IPS-15b (cell line): ENCODE data around the gene NR5A1.

Source experiments
- H3K27me3 ChIP-seq: one replicate; pipeline ENCODE4 v1.6.1; 2013; ENCODE audit warnings: low read length; ENCODE audit not compliant: control insufficient read depth, insufficient read depth
- H3K36me3 ChIP-seq: one replicate; pipeline ENCODE4 v1.6.1; 2013; ENCODE audit warnings: low read length; ENCODE audit not compliant: control insufficient read depth, insufficient read depth
- H3K4me1 ChIP-seq: one replicate; pipeline ENCODE4 v1.6.1; 2013; ENCODE audit warnings: mild to moderate bottlenecking, low read length; ENCODE audit not compliant: control insufficient read depth, insufficient read depth
- H3K4me3 ChIP-seq: one replicate; pipeline ENCODE4 v1.5.1; 2013; ENCODE audit warnings: low read depth, low read length
- H3K9ac ChIP-seq: one replicate; pipeline ENCODE4 v1.6.1; 2013; ENCODE audit warnings: low read depth, mild to moderate bottlenecking, low read length
- H3K9me3 ChIP-seq: one replicate; pipeline ENCODE4 v1.6.1; 2013; ENCODE audit warnings: mild to moderate bottlenecking, low read length; ENCODE audit not compliant: control insufficient read depth, insufficient read depth

NR5A1 gene

DNA sequence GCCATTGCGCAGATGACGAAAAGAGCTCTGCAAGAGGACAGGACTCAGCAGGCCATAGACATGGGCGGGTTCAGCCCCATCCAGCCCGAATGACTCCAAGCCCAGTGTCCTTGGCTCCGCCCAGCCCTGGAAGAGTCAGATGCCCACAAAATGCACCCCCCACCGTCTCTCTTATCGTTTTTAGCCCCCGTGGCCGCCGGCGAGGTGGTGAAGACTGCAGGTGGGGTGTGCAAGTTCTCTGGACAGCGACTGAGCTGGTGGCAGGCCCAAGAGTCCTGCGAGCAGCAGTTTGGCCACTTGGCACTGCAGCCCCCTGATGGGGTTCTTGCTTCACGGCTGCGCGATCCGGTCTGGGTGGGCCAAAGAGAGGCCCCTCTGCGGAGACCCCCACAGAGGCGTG is 54.9 kb downstream of the NR5A1 start:
- H3K27me3 ChIP-seq, result peaks cover 31% of the 10 kb centered on the region
- H3K4me1 ChIP-seq, result peaks cover 6% of the 10 kb centered on the region
- no peaks in the 10 kb centered on the region for H3K9me3 ChIP-seq
- no peak overlapping the region for H3K9ac ChIP-seq
- peaks cover 3% of the 10 kb centered on the region for H3K36me3 ChIP-seq
- no peak overlapping the region for H3K4me3 ChIP-seq

DNA sequence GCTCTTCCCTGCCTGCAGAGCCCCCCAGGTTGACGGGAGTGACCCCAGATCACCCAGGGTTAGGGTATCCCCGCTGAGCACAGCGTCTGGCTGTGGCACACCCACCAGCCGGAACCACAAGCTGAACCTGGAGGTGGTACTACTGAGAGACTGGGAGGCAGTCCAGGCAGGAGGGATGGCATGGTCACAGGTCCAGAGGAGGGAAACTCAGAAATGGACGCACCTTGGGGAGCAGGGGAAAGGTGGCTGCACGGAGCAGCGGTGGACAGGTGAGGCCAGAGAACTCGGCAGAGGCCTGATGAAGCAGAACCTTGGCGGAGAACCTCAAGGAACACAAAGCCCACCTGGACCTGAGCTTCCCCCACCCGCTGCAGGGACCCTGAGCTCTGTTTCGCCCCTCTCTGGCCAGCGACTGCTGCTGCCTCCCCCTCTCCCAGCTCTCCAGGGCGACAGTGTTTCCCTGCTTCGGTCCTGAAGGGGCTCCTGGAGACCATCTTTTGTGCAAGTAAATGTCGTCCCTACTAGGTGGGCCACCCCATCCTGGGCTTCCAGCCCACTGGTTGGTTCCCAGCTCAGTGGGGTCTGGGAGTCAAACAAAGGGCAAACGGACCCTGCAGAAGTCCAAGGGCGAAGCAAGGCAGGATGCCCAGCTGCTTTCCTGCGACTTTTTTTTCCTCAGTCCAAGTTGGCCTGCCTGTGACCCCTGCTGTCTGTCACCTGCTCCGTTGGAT is 56.1 kb downstream of the NR5A1 start:
- Histone ChIP-seq H3K27me3 (peaks cover 31% of the 10 kb centered on the region), H3K9me3 (no peaks in the 10 kb centered on the region), H3K4me3 (peak overlapping the region; percentile 73), H3K4me1 (peaks cover 6% of the 10 kb centered on the region), H3K9ac (no peak overlapping the region), H3K36me3 (peaks cover 3% of the 10 kb centered on the region)

DNA sequence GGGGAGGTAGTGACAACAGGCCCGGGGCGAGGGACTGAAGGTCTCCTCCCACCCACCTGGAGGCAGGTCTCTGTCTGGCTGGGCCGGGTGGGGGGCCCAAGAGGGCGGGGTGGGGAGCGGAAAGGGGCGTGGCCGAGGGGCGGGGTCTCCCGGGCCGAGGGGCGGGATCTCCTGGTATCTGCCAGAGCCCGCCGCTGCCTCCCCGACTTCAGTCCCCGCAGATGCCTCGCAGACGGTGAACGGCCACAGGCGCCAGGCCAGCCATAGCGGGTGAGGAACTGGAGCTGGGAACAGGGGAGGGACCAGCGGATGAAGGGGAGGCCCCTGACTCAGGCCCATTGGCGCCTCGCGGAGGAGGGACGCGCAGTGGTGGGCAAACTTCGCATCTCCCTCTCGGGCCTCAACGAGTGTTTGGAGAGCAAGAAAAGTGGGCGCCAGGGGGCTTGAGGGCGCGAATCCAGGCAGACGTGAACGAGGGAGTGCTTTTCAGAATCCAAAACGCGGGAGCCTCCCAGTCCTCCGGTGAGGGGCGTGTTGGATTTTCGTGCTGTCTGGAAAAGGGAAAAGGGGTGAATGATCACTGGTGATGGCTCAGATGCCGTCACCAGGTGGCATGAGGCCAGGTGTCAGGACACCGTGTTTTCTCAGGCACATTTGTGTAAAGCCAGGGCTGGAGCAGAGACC is 56.8 kb downstream of the NR5A1 start, which contains the start of gene ADGRD2:
Gene ADGRD2 (plus strand): TSS at position 211 of the 684 bp plus-strand sequence. CDS start 1,216 bp downstream, outside the sequence.
- no peak within 1 kb of the TSS for H3K9ac ChIP-seq
- H3K27me3 ChIP-seq, result peaks cover 31% of the 10 kb centered on the region
- peaks cover 6% of the 10 kb centered on the region for H3K4me1 ChIP-seq
- no peaks in the 10 kb centered on the region for H3K9me3 ChIP-seq
- H3K4me3 ChIP-seq, result peak within 1 kb of the TSS; percentile 73
- peaks cover 3% of the 10 kb centered on the region for H3K36me3 ChIP-seq

DNA sequence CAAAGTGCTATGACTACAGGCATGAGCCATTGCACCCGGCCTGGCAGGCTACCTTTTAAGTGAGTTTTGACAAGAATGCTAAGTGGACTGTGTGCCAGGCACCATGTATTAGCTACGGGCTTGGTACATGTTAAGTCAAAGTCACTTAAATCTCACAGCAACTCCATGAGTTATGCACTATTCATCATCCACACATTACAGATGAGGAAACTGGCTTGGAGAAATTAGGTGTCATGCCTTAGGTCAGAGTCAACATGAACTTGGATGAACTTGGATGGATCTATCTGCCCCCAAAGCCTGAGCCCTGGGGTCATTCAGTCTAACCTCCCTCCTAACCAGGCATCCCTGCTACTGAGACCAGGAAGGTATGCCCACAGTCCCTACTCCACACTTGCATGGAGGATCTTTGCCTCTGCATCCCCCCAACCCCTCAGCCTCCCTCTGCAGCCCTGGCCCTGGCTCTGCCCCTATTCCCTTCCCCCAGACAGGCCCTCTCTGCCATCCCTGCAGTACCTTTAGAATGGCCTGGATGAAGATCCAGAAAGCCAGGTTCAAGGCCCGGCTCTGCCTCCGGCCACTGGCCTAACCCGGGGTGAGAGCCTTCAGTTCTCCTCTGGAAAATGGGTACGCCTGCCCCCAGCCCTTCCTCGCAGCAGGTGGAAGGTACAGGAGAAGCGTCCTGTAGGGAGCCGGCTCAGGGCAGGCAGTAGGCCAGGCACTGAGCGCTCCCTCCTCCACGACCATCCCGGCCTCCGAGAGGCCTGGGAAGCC is 57.6 kb downstream of the NR5A1 start:
- peaks cover 6% of the 10 kb centered on the region for H3K4me1 ChIP-seq
- H3K27me3 ChIP-seq, result peaks cover 31% of the 10 kb centered on the region
- H3K4me3 ChIP-seq, result peak overlapping the region; percentile 13
- H3K36me3 ChIP-seq, result peaks cover 3% of the 10 kb centered on the region
- no peak overlapping the region for H3K9ac ChIP-seq
- H3K9me3 ChIP-seq, result no peaks in the 10 kb centered on the region

DNA sequence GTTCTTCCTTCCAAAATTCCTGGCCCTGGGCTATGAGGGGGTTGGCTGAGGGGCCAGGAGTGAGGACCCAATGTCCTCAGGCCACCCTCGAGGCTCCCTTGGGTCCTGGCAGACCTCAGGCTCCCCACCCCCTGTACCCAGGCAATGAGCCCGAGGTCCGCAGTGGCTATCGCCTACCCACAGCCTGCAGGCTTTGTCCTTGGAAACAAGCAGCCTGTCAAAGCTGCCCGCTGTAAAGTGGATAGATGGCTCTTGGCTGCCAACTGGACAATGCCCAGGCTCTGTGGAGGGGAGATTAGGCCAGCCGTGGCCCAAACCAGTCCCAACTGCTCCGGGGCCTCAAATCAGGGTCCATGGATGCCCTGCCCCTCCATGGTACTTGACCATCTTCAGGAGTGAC is 59.2 kb downstream of the NR5A1 start:
- H3K9ac ChIP-seq, result no peak overlapping the region
- H3K36me3 ChIP-seq, result peaks cover 3% of the 10 kb centered on the region
- H3K4me3 ChIP-seq, result no peak overlapping the region
- peaks cover 25% of the 10 kb centered on the region for H3K27me3 ChIP-seq
- H3K4me1 ChIP-seq, result peaks cover 6% of the 10 kb centered on the region
- no peaks in the 10 kb centered on the region for H3K9me3 ChIP-seq

DNA sequence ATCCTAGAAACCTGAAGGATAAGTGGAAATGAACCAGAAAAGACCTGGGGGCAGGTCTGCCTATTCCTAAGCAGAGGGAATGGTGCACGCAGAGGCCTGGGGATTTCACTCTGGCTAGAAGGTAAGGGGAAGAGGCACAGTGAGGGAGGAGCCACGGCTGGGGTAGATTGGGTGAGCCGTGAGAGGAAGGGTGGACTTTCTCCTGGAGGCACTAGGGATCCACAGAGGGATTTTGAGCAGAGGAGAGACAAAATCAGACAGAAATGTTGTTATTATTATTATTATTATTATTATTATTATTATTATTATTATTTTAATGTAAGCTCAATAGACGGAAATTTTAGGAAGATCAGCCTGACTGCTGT is 59.9 kb downstream of the NR5A1 start:
- Histone ChIP-seq H3K36me3 (no peaks in the 10 kb centered on the region), H3K4me1 (peaks cover 6% of the 10 kb centered on the region), H3K4me3 (no peak overlapping the region), H3K9ac (no peak overlapping the region), H3K27me3 (peaks cover 18% of the 10 kb centered on the region), H3K9me3 (no peaks in the 10 kb centered on the region)

DNA sequence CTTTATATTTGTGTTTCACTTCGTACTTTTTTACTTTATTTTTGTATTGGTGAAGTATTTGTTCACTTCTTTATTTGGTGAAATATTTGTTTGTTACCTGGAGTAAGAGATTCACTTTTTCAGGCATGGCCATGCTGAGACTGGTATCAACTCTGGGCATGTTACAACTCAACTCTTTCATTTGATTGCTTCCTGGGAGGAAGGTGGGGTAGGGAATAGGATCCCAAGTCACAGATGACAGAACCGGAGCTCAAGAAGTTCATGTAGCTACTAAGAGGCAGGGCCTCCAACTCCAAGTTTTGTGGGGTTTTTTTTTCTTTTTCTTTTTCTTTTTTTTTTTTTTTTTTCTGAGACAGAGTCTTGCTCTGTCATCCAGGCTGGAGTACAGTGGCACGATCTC is 63.0 kb downstream of the NR5A1 start:
- Histone ChIP-seq H3K4me1 (no peaks in the 10 kb centered on the region), H3K9ac (no peak overlapping the region), H3K27me3 (no peaks in the 10 kb centered on the region), H3K4me3 (no peak overlapping the region), H3K36me3 (no peaks in the 10 kb centered on the region), H3K9me3 (no peaks in the 10 kb centered on the region)

DNA sequence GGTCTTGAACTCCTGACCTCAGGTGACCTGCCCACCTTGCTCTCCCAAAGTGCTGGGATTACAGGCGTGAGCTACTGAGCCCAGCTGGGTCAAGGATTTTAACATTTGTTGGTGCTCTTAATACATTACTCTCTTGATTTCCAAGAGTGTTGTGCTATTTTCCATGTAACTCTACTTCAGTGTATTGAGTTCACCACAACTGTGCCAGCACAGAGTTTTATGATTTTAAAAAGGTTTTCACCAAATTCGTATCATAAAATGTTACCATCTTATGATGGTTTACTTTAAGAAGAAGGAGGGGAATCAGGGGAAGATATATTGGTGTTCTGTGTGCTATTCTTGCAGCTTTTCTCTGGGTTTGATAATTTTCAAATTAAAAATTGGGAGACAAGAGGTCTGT is 63.6 kb downstream of the NR5A1 start:
- Histone ChIP-seq H3K36me3 (no peaks in the 10 kb centered on the region), H3K27me3 (no peaks in the 10 kb centered on the region), H3K4me1 (no peaks in the 10 kb centered on the region), H3K9ac (no peak overlapping the region), H3K4me3 (no peak overlapping the region), H3K9me3 (no peaks in the 10 kb centered on the region)

DNA sequence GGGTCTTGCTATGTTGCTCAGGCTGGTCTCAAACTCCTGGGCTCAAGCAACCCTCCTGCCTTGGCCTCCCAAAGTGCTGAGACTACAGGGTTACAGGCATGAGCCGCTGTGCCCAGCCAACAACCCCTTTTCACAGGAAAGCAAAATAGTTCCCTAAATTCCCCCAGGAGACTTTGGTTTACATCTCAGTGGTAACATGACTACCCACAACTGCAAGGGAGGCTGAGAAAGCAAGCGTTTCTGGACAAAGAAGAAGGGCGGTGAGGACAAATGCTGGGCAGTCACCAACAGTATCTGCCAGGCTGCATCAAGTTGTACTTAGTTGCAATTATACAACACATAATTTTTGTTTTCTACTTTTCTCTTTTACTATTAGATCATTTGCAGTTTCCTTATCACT is 64.4 kb downstream of the NR5A1 start:
- H3K27me3 ChIP-seq, result no peaks in the 10 kb centered on the region
- H3K4me3 ChIP-seq, result no peak overlapping the region
- H3K9me3 ChIP-seq, result no peaks in the 10 kb centered on the region
- no peaks in the 10 kb centered on the region for H3K36me3 ChIP-seq
- H3K9ac ChIP-seq, result no peak overlapping the region
- no peaks in the 10 kb centered on the region for H3K4me1 ChIP-seq

DNA sequence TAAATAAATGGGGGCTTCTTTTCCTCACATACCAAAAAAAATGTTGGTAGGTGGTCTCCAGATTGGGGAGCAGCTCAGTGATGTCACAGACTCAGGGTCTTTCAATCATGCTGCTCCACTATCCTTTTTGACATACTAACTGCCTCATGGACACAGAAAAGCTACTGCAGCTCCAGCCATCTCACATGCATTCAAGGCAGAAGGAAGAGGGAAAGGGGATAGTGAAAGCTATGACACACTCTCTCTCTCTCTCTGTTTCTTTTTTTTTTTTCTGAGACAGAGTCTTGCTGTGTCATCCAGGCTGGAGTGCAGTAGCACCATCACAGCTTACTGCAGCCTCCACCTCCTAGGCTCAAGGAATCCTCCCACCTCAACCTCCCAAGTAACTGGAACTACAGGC is 64.8 kb downstream of the NR5A1 start:
- Histone ChIP-seq H3K27me3 (no peaks in the 10 kb centered on the region), H3K9me3 (no peaks in the 10 kb centered on the region), H3K36me3 (no peaks in the 10 kb centered on the region)

DNA sequence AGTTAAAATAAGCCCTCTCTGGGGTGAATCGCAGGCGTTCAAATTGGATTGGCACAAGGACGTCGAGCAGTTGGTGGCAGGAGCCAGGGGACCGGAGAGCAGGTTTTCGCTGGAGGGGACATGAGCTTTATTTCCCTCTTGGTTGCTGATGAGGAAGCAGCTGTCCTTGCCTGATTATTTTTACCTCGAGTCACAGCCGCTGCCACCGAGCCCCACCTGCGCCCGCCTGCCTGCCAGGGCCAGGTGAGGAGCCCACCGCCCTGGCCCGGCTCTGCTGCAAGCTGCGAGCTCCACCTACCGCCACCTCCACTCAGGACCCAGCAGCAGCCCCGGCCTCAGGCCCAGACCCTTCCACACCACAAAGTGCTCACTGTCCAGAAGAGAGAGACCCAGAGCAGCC is 65.9 kb downstream of the NR5A1 start:
- H3K4me1 ChIP-seq, result no peaks in the 10 kb centered on the region
- no peak overlapping the region for H3K4me3 ChIP-seq
- no peaks in the 10 kb centered on the region for H3K27me3 ChIP-seq
- no peaks in the 10 kb centered on the region for H3K9me3 ChIP-seq
- no peaks in the 10 kb centered on the region for H3K36me3 ChIP-seq
- no peak overlapping the region for H3K9ac ChIP-seq

More for the DNA sequence above, 64.8 kb downstream of the NR5A1 start:
- no peaks in the 10 kb centered on the region for H3K4me1 ChIP-seq
- no peak overlapping the region for H3K4me3 ChIP-seq
- no peak overlapping the region for H3K9ac ChIP-seq
